ENCODE measurements around the gene CLN6.
"Not testable (repeated sequence)": the region's sequence is repeated elsewhere in the genome, so short reads cannot be mapped to it uniquely, and the experiment has no call there.

CLN6 gene

DNA sequence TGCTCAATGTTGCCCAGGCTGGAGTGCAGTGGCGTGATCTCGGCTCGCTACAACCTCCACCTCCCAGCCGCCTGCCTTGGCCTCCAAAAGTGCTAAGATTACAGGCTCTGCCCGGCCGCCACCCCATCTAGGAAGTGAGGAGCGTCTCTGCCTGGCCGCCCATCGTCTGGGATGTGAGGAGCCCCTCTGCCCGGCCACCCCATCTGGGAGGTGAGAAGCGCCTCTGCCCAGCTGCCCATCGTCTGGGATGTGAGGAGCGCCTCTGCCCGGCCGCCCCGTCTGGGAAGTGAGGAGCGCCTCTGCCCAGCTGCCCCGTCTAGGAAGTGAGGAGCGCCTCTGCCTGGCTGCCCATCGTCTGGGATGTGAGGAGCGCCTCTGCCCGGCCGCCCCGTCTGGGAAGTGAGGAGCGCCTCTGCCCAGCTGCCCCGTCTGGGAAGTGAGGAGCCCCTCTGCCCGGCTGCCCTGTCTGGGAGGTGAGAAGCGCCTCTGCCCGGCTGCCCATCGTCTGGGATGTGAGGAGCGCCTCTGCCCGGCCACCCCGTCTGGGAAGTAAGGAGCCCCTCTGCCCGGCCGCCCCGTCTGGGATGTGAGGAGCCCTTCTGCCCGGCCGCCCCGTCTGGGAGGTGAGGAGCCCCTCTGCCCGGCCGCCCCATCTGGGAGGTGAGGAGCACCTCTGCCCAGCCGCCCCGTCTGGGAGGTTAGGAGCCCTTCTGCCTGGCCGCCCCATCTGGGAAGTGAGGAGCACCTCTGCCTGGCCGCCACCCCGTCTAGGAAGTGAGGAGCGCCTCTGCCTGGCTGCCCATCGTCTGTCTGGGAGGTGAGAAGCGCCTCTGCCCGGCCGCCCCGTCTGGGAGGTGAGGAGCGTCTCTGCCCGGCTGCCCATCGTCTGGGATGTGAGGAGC is 7.7 kb downstream of the CLN6 start:
- not testable (repeated sequence) for DNase-seq

DNA sequence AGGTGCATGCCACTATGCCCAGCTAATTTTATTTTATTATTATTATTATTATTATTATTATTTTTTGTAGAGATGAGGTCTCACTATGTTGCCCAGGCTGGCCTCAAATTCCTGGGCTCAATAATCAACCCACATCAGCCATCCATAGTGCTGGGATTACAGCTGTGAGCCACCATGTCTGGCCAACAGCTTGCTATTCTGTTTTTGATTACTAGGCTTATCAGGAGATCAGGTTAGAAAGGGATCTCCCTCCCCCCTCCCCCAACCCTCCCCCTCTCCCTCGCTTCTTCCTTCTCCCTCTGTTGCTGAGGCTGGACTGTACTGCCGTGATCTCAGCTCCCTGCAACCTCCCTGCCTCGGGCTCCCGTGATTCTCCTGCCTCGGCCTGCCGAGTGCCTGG is 8.6 kb downstream of the CLN6 start:
- DNase-seq = no peak

- DNase-seq = no peak
These were observed 9.0 kb downstream of the CLN6 start for GRCh38 chr15:68220489-68220888.

GRCh38 chr15:68218847-68219798 is 10.4 kb downstream of the CLN6 start:
- no peak for DNase-seq

GRCh38 chr15:68218331-68218730 is 11.2 kb downstream of the CLN6 start:
- no peak for DNase-seq

- DNase-seq = no peak
These were observed 12.2 kb downstream of the CLN6 start for GRCh38 chr15:68217341-68217740.

GRCh38 chr15:68214838-68215254 is 14.7 kb downstream of the CLN6 start:
- no peak for DNase-seq

DNA sequence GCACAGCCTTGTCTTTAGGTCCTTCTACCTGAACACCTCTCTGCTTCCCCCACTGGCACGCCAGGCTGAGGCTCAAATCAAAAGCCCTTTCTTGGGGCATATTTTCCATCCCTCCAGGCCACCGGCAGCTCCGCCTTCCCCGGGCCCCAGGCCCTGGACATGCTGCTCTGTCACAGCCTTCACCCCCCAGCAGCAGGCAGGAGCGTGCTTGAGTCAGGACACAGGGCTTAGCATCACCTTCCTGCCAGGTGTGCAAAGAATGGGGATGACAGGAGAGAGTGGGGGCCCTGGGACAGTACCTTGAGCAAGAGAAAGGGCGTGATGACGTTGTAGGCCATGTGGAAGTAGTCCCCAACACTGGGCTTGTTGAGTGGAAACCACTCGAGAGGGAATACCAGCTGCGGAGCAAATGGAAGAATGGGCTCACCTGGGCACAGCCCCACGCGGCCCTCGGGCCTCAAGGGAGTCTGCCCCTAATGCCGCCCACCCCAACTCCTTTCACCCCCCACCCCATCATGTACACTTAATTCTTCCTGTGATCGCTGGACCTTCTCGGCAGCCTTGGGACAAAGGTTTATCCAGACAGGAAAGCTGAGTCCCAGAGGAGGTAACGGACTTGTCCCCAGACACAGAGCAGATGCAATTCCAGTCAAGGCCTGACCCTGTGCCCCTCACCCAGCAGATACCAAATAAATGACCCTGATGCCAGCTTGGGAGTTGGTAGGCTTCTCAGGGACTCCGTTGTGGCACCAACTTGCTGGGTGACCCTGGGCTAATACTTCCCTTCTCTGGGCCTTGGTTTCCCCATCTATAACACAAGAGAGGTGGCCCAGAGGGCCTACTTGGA is 15.3 kb downstream of the CLN6 start:
- no peak for DNase-seq

- not testable (repeated sequence) for DNase-seq
These were observed 16.1 kb downstream of the CLN6 start for GRCh38 chr15:68213491-68213845.

GRCh38 chr15:68211656-68212320 is 17.7 kb downstream of the CLN6 start:
- DNase-seq = no peak

DNA sequence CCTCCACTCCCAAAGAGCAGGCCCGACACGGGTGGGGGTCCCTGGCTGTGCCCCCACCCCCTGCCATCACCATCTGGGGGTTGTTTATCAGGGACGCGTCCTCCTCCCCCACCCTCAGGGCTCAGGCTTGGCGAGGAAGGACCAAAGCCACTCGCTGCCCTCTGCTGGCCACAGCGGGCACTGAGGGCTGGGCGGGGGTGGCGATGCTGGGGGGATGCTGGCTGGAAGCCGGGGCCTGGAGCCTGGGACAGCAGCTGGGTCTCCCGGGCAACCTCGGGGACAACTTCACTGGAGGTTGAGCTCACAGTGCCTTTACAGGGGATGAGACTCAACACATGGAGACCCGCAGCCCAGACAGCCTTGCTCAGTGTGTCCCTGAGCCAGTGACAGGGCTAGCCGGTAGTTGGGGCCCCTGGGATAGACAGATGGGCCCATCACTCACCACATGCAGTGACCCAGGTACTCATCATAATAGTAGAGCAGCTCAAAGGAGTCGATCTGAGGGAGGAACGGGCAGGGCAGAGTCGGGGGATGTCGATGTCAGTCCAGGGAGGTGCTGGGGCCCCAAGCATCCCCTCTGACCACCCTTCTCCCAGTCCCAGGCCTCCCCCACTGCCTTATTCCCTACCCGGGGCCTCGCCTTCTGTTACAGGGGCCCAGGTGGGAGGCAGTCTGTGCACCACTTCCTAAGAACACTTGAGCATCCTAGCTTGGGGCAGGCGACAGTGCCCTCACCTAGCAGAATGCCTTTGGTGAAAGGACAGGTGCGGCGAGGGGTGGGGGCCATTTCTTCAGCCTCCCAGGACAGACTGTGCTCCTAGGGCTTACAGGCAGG is 18.5 kb downstream of the CLN6 start:
- peak; percentile 57 for DNase-seq

- no peak for DNase-seq
These were observed 19.1 kb downstream of the CLN6 start for GRCh38 chr15:68210409-68210756.

DNA sequence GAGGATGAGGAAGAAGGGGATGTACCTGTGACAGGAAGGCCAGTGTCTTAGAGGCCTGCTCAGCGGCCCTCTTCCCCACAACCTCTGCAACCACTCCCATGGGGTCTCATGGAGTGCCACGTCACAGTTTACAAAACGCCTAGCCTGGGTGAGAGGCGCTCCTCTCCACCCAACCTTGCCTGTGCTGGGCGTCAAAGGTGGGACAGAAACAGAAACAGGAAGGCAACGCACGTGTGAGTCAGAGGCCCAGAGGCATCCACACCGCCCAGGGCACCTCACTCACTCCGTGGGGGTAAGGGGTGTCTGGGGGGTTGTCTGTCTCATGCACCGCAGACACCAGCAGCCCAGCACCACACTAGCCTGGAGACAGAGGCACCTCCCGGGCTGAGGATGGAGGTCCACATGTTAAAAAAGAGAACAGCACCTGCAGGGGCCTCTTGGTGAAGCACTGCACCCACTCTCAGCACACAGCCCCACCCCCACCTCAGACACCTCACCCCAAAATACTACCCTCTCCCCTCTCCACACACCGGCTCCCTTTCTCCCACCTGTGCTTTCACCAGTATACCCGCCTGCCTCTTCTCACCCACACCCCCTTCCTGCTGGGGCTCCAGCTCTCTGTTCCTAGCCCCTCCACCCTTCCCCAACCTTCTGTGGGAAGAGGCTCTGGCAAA is 19.7 kb downstream of the CLN6 start:
- peak; percentile 54 for DNase-seq

DNA sequence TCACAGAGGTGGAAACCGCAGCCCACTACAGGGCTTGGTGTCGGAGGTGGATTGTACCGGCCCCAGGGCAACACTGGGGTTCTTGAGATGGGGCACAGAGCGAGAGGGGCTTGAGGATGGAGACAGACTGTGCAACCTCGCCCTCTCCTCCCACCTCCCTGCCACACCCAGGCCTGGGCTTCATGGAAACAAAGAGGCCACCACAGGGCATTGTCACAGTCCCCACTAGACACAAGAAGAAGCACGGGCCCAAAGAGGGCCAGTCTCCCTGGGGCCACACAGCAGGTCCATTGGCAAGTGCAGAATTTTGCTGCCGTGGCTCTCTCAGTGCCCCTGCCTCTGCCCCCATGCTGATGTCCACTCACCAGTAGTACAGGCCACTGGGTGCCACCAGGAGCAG is 20.3 kb downstream of the CLN6 start:
- no peak for DNase-seq

- DNase-seq = peak; percentile 25
These were observed 20.8 kb downstream of the CLN6 start for GRCh38 chr15:68208636-68209240.

GRCh38 chr15:68208136-68208535 is 21.4 kb downstream of the CLN6 start:
- DNase-seq = no peak

DNA sequence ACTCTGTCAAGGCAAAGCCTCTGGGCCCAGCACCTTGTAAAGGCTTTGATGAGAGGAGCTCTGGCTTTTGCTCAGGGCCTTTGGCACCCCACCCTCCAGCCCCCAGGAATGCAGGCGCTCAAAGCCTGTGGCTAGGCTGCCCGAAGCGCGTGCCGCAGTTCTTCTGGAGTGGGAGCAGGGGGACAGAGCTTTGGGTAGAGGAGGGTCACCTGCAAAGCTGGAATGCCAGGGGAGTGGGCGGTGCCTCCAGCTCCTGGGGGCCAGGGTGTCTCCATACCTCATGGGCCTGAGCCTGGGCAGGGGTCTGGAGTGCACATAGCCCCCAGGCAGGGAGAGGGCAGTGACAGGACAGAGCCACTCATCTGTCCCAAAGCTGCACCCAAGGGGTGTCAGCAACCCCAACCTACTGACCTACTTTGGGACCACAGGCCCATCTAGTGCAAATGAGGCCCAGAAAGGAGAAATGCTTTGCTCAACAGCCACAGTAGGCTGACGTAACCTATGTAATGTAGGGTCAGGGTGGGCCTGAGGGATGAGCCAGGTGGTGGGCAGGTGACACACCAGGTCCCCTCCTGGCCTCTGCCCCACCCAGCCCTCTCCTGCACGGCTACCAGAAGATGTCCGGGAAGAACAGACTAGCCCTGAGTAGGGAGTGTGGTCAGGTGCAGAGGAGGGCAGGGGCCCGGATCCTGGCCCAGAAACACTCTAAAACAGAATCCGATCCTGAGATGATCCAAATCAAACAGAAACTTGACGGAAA is 22.2 kb downstream of the CLN6 start:
- no peak for DNase-seq

DNA sequence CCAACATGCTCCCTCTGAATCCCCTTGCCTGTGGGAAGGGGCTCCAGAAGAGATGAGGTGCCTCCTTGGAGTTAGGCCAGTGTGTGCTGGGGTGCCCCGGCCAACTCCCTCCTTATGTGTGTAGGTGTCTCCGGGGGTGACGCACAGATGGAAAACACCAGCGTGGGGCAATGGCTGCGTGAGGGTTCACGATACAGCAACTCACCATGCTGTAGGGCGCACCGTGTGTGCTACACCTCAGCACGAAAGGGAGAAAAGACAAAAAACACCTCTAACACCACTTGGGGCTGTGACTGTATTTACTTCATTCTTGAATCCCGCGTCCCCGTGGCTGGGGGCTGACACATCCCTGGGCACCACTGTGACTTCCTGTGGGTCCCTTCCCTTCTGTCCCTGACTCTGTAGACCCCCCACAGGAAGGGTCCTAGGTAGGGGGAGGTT is 22.8 kb downstream of the CLN6 start:
- no peak for DNase-seq

DNA sequence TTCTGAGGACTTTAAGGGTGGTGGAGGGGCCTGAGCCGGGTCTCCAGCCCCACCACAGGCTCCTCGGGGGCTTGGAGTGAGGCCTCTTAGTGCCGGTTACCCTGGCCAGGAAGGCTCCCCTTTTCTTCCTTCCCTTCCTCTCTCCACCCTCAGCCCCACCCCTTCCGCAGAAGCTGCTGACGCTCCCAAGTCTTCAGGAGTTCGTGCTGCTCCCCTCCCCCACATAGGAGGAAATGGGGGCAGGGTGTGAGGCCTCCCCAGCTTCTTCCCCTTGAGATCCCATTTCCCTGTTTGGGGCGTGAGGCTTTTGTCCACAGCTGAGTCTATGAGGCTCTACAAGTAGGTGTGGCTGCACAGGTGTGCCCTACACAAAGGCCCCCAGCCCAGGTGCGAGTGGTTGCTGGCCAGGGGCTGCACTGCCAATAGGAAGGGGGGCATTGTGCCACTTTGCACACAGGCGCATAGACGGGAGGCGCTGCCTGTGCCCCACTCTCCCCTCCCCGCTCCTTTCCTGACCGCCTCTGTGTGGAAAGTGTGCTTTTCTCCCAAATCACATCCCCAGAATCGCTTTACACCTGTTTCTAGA is 23.5 kb downstream of the CLN6 start:
- DNase-seq = peak; percentile 34
